ENCODE data around the gene PTPN9. TPM values are rescaled to one million over a fixed set of nuclear protein-coding genes. Genes with fewer than 3 reads are reported as not detected.
"Not testable (repeated sequence)": the region's sequence is repeated elsewhere in the genome, so short reads cannot be mapped to it uniquely, and the experiment has no call there.

PTPN9 gene
- total RNA-seq, 2 donors from 2014 or later: 19.8 to 21.6 TPM

DNA sequence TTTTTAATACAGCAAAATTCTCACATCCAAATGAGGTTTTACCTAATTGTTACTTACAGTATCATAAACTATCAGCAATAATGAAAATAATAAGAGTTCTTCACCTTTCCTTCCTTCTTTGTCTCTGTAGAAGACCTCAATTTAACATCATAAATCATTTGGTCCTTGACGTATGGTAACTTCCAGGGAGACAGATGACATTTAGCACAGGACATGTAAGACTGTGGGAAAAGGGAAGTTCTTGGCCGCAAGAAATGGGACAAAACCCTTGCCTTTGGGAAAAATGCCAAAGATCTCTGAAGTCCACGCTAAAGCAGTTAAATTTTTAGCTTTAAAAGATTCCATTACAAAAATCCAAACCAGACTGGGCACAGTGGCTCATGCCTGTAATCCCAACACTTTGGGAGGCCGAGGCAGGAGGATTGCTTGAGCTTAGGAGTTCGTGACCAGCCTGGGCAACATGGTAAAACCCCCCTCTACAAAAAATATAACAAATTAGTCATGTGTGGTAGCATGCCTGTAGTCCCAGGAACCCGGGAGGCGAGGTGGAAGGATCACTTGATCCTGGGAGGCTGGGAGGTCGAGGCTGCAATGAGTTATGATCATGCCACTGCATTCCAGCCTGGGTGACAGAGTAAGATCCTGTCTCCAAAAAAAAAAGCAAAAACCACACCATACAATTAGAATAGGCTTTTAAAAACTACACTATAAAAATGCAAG, 8.8 kb downstream of the PTPN9 start:
- ATAC-seq: no peak
- H3K36me3 Mint-ChIP-seq (ENCODE audit: low read depth): no peaks in the 10 kb centered on the region
- no peaks in the 10 kb centered on the region for H3K9me3 ChIP-seq (ENCODE audit: control insufficient read depth, low read length, poor library complexity, severe bottlenecking)
- H3K27me3 Mint-ChIP-seq: no peaks in the 10 kb centered on the region
- H3K27ac Mint-ChIP-seq: no peak overlapping the region
- no peak for DNase-seq
- H3K4me1 Mint-ChIP-seq: peaks cover 24% of the 10 kb centered on the region
- H3K4me3 Mint-ChIP-seq: no peak overlapping the region

DNA sequence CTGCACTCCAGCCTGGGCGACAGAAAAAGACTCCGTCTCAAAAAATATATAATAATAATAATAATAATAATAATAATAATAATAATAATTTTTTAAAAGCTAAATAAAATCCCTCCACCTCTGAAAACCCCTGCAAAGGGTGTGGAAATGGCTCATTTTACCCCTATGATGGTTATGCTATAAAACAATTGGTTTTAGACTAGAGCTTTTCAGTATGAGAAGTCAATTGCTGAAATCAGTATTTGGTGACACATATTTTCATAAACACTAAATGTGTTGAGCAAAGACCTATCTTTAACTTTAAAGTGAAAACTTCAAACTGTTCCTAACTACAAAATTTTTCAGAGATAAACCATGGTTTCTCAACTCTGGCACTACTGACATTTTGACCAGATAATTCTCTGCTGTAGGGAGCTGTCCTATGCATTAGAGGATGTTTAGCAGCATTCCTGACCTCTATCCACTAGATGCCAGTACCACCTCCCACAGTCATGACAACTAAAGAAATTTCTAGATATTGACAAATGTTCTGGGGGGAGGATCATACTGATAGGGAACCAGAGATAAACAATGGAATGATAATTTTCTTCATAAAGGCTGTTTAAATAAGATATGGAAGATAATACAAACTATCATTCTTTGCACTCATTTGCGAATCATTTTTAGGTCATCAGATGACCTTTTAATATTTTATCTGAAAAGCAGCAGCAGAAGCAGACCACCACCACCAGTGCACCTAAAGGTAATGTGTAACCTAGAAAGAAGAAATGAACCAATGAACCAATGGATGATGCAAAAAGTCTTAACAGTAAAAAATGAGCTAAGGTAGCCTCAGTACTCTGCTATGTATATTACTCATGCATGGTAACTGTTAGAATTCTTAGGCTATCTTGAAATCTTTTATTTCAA, 13.8 kb downstream of the PTPN9 start:
- Mint-ChIP-seq H3K36me3 (ENCODE audit: low read depth) (no peaks in the 10 kb centered on the region), H3K27ac (peak overlapping the region; percentile 45)

DNA sequence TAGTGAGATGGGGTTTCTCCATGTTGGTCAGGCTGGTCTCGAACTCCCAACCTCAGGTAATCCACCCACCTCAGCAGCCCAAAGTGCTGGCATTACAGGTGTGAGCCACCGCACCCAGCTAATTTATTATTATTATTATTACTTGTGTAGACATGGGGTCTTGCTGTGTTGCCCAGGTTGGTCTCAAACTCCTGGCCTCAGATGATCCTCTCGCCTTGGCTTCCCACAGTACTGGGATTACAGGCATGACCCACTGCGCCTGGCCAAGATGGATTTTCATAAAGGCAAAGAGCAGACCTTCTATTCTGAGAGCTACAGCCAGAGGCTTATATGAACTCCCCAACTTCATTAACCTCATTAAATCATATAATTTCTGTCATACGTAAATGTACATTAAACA, 17.2 kb downstream of the PTPN9 start:
- Mint-ChIP-seq H3K27me3 (no peaks in the 10 kb centered on the region), H3K4me3 (no peak overlapping the region), H3K36me3 (ENCODE audit: low read depth) (no peaks in the 10 kb centered on the region), H3K4me1 (peaks cover 5% of the 10 kb centered on the region), H3K27ac (no peak overlapping the region)
- H3K9me3 ChIP-seq (ENCODE audit: control insufficient read depth, low read length, poor library complexity, severe bottlenecking): no peaks in the 10 kb centered on the region
- DNase-seq (no peak), ATAC-seq (no peak)

More for the DNA sequence above, 13.8 kb downstream of the PTPN9 start:
- no peaks in the 10 kb centered on the region for H3K27me3 Mint-ChIP-seq
- no peaks in the 10 kb centered on the region for H3K9me3 ChIP-seq (ENCODE audit: control insufficient read depth, low read length, poor library complexity, severe bottlenecking)
- no peak overlapping the region for H3K4me3 Mint-ChIP-seq
- DNase-seq: no peak
- ATAC-seq: no peak
- H3K4me1 Mint-ChIP-seq: peaks cover 7% of the 10 kb centered on the region

DNA sequence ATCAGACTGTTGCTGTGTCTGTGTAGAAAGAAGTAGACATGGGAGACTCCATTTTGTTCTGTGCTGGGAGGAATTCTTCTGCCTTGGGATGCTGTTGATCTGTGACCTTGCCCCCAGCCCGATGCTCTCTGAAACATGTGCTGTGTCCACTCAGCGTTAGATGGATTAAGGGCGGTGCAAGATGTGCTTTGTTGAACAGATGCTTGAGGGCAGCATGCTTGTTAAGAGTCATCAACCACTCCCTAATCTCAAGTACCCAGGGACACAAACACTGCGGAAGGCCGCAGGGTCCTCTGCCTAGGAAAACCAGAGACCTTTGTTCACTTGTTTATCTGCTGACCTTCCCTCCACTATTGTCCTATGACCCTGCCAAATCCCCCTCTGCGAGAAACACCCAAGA, 19.8 kb downstream of the PTPN9 start:
- H3K4me1 Mint-ChIP-seq; H3K4me3 Mint-ChIP-seq; ATAC-seq; H3K27me3 Mint-ChIP-seq; H3K36me3 Mint-ChIP-seq (ENCODE audit: low read depth); H3K9me3 ChIP-seq (ENCODE audit: control insufficient read depth, low read length, poor library complexity, severe bottlenecking); H3K27ac Mint-ChIP-seq; DNase-seq: not testable (repeated sequence)

DNA sequence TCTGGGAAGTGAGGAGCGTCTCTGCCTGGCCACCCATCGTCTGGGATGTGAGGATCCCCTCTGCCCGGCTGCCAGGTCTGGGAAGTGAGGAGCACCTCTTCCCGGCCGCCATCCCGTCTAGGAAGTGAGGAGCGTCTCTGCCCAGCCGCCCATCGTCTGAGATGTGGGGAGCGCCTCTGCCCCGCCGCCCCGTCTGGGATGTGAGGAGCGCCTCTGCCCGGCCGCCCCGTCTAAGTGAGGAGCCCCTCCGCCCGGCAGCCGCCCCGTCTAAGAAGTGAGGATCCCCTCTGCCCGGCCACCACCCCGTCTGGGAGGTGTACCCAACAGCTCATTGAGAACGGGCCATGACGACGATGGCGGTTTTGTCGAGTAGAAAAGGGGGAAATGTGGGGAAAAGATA, 20.2 kb downstream of the PTPN9 start:
- not testable (repeated sequence) for H3K4me1 Mint-ChIP-seq; ATAC-seq; H3K4me3 Mint-ChIP-seq; H3K36me3 Mint-ChIP-seq (ENCODE audit: low read depth); H3K9me3 ChIP-seq (ENCODE audit: control insufficient read depth, low read length, poor library complexity, severe bottlenecking); H3K27me3 Mint-ChIP-seq; H3K27ac Mint-ChIP-seq; DNase-seq

DNA sequence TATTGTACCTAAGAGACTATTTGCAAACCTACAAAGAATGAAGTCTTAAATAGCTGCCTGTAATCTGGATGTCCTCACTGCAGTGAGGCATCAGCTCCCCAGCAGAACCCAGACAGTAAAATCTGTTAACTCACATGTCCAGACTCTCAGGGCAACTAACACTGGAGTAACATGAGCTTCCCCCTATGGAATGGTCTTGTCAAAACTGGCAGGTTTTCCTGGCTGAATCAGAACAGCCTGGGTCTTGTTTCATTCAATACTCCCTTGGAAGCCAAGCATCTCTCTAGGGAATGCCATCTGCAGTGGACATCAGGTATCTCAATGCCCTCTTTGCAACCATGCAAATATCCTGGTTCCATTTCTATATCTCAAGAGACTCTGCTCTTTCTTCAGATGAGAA, 24.4 kb downstream of the PTPN9 start:
- ATAC-seq (no peak), DNase-seq (no peak)
- no peaks in the 10 kb centered on the region for H3K9me3 ChIP-seq (ENCODE audit: control insufficient read depth, low read length, poor library complexity, severe bottlenecking)
- H3K27me3 Mint-ChIP-seq: no peaks in the 10 kb centered on the region
- H3K4me3 Mint-ChIP-seq: no peak overlapping the region
- peaks cover 14% of the 10 kb centered on the region for H3K4me1 Mint-ChIP-seq
- no peak overlapping the region for H3K27ac Mint-ChIP-seq
- peaks cover 2% of the 10 kb centered on the region for H3K36me3 Mint-ChIP-seq (ENCODE audit: low read depth)

DNA sequence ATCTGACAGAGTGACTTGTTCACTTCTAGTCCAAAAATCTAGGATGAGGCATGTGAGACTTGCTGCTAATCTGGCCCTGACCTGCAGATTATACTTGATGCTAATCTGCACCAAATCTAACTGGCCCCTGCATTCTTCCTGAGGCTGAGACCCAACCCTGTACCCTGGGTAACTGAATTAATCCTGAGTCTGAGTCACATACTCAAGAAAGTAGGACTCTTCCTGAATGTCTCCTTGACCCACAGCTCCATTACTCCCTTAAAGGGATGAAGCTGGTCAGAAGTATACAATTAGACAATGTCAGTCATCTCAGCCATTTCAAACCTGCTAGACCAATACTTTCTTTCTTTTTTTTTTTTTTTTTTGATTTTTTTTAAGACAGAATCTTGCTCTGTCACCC, 25.5 kb downstream of the PTPN9 start:
- H3K9me3 ChIP-seq (ENCODE audit: control insufficient read depth, low read length, poor library complexity, severe bottlenecking): no peaks in the 10 kb centered on the region
- DNase-seq: no peak
- H3K36me3 Mint-ChIP-seq (ENCODE audit: low read depth): peaks cover 2% of the 10 kb centered on the region
- no peaks in the 10 kb centered on the region for H3K27me3 Mint-ChIP-seq
- peaks cover 14% of the 10 kb centered on the region for H3K4me1 Mint-ChIP-seq
- no peak overlapping the region for H3K27ac Mint-ChIP-seq
- H3K4me3 Mint-ChIP-seq: no peak overlapping the region
- ATAC-seq: no peak

DNA sequence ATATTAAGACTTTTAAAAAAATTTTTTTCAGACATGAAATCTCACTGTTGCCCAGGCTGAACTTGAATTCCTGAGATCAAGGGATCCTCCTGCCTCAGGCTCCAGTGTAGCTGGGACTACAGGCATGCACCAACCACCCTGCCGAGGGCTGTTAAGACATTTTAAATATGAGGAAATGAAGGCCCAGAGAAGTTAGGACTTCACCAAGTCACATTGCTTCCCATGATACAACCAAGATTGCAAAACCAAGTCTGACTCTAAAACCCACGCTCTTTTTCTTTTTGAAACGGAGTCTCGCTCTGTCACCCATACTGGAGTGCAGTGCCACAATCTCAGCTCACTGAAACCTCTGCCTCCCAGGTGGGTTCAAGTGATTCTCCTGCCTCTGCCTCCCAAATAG, 28.0 kb downstream of the PTPN9 start:
- no peak overlapping the region for H3K4me3 Mint-ChIP-seq
- no peak overlapping the region for H3K27ac Mint-ChIP-seq
- ATAC-seq: no peak
- peaks cover 12% of the 10 kb centered on the region for H3K4me1 Mint-ChIP-seq
- no peaks in the 10 kb centered on the region for H3K9me3 ChIP-seq (ENCODE audit: control insufficient read depth, low read length, poor library complexity, severe bottlenecking)
- DNase-seq: no peak
- H3K27me3 Mint-ChIP-seq: no peaks in the 10 kb centered on the region
- H3K36me3 Mint-ChIP-seq (ENCODE audit: low read depth): no peaks in the 10 kb centered on the region

DNA sequence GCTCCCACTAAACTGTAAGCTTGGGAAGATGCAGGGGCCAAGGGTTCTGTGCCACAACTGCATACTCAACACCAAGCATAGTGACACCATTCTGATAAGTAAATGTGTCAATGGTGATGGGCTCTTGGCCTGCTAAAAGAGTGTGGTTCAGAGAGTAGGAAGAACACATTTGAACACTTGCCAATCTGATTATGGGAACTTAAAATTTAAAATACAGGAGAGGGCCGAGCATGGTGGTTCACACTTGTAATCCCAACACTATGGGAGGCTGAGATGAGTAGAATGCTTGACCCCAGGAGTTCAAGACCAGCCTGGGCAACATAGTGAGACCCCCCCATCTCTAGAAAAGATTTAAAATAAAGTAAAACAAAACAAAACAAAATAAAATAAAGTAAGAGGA, 34.1 kb downstream of the PTPN9 start:
- Mint-ChIP-seq H3K27ac (peak overlapping the region; percentile 88), H3K4me1 (peaks cover 28% of the 10 kb centered on the region), H3K4me3 (no peak overlapping the region), H3K36me3 (ENCODE audit: low read depth) (peaks cover 2% of the 10 kb centered on the region), H3K27me3 (no peaks in the 10 kb centered on the region)
- DNase-seq (no peak), ATAC-seq (no peak)
- no peaks in the 10 kb centered on the region for H3K9me3 ChIP-seq (ENCODE audit: control insufficient read depth, low read length, poor library complexity, severe bottlenecking)

DNA sequence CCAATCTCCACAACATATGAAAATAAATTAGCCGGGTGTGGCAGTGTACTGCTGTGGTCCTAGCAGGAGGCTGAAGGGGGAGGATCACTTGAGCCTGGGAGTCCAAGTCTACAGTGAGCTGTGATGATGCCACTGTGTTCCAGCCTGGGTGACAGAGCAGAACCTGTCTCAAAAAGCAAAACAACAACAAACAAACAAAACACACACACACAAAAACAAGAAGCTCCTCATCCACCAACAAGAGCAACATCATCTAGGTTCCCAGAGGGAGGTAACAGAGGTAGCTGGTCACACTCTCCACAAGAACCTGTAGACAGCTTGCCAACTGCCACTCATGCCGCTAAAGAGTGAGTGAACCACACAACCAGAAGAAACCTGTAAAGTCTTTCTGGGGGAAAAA, 34.8 kb downstream of the PTPN9 start:
- H3K4me1 Mint-ChIP-seq: peaks cover 30% of the 10 kb centered on the region
- no peaks in the 10 kb centered on the region for H3K9me3 ChIP-seq (ENCODE audit: control insufficient read depth, low read length, poor library complexity, severe bottlenecking)
- H3K4me3 Mint-ChIP-seq: no peak overlapping the region
- H3K27me3 Mint-ChIP-seq: no peaks in the 10 kb centered on the region
- ATAC-seq (no peak), DNase-seq (no peak)
- peak overlapping the region; percentile 88 for H3K27ac Mint-ChIP-seq
- H3K36me3 Mint-ChIP-seq (ENCODE audit: low read depth): peaks cover 2% of the 10 kb centered on the region

DNA sequence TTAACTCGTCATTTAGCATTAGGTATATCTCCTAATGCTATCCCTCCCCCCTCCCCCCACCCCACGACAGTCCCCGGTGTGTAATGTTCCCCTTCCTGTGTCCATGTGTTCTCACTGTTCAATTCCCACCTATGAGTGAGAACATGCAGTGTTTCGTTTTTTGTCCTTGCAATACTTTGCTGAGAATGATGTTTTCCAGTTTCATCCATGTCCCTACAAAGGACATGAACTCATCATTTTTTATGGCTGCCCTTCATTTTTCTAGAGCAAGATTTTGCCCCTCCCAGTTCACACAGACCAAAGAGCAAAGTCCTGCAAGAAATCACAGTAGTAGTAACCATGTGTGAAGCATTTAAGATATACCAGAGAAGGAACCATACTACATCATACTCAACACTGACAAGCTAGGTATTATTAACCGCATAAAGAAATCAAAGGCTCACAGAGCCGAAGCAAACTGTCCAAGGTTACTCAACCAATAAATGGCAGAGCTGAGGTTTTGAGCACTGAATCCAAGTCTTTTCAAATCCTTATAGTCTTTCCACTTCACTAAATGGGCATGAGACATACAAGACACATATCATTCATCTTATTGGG, 36.1 kb downstream of the PTPN9 start:
- peak overlapping the region; percentile 88 for H3K27ac Mint-ChIP-seq

DNA sequence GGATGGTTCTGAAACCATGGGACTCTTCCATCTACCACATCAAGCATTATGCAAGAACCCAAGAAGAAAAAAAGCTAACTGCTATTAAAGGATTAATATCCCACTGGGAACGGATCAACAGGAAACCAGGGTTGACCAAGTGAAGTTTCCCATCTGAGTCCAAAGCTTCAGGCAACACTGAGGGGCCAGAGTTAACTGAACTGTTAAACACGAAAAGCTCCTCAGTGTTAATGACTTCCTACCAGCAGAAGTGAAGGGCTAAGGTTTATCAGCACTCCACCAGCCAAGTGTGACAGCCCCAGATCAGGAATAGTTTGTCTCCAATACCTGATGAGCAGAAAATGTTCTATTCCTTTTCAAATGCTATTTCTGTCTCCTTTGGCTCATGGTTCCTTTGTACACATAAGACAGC, 36.7 kb downstream of the PTPN9 start:
- peaks cover 30% of the 10 kb centered on the region for H3K4me1 Mint-ChIP-seq
- H3K27ac Mint-ChIP-seq: no peak overlapping the region

More for the DNA sequence above, 36.1 kb downstream of the PTPN9 start:
- H3K9me3 ChIP-seq (ENCODE audit: control insufficient read depth, low read length, poor library complexity, severe bottlenecking); H3K36me3 Mint-ChIP-seq (ENCODE audit: low read depth); H3K27me3 Mint-ChIP-seq; H3K4me3 Mint-ChIP-seq; DNase-seq; ATAC-seq: not testable (repeated sequence)
- H3K4me1 Mint-ChIP-seq: peaks cover 30% of the 10 kb centered on the region

DNA sequence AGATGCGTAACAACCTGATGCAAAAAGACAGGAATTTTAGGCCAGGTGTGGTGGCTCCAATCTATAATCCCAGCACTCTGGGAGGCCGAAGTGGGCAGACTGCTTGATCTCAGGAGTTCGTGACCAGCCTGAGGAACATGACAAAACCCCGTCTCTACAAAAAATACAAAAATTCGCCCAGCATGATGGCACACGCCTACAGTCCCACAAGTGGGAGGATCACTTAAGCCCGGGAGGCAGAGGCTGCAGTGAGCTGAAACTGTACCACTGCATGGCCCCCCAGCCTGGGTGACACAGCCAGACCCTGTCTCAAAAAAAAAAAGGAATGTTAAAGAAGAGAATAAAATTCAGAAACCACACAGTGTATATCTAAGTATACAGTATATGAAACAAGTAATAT, 40.7 kb downstream of the PTPN9 start:
- peaks cover 28% of the 10 kb centered on the region for H3K4me1 Mint-ChIP-seq
- DNase-seq: no peak
- ATAC-seq: no peak
- H3K27ac Mint-ChIP-seq: no peak overlapping the region
- no peaks in the 10 kb centered on the region for H3K36me3 Mint-ChIP-seq (ENCODE audit: low read depth)
- H3K4me3 Mint-ChIP-seq: no peak overlapping the region
- no peaks in the 10 kb centered on the region for H3K9me3 ChIP-seq (ENCODE audit: control insufficient read depth, low read length, poor library complexity, severe bottlenecking)
- no peaks in the 10 kb centered on the region for H3K27me3 Mint-ChIP-seq

More for the DNA sequence above, 36.7 kb downstream of the PTPN9 start:
- H3K9me3 ChIP-seq (ENCODE audit: control insufficient read depth, low read length, poor library complexity, severe bottlenecking): no peaks in the 10 kb centered on the region
- Mint-ChIP-seq H3K27me3 (no peaks in the 10 kb centered on the region), H3K4me3 (no peak overlapping the region), H3K36me3 (ENCODE audit: low read depth) (peaks cover 2% of the 10 kb centered on the region)
- no peak for ATAC-seq
- DNase-seq: no peak

Measured in T-helper 17 cell (primary cell).